GM19193 (cell line): Measurements from ENCODE around the gene CDK5R1.

Source experiments
- POLR2A ChIP-seq: IDR thresholded peaks from 4 replicates; pipeline ENCODE4 v1.6.1; 2011; ENCODE audit not compliant: insufficient read depth, insufficient read length; ENCODE audit errors: extremely low read depth

Gene CDK5R1

DNA sequence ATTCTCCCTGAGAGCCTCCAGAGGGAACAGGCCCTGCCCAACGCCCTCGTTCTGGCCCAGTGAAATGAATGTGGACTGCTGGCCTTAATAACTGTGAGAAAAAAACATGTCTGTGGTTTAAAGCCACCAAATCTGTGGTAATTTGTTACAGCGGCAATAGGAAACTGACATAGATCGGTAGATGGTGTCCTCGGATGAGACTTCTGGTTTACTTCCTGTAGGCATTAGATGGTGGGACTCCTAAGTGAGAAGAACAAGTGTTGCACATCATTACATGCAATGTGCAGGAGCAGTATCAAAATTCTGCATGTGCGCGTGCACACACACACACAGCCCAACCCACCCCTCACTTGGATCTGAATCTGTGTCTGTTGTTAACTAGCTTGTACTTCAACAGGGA is 42.0 kb downstream of the CDK5R1 start:
- no peak for TF ChIP-seq POLR2A

DNA sequence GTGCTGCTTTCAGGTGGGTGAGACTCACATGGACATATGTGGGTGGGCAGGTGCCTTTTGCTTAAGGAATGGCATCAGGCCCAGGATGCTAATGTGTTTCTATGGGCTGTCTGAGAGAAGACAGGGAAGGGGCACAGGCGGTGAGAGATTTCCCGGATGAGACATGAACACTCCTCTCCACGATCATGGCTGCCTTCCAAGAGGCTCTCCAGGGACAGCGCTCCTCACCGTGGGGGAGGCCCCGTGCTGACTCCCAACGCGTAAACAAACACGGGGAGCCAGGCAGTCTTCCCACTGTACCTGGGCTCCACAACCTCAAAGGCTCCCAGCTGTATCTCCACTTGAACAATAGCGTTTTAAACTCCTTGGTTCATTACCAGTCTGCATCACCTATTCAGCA is 42.8 kb downstream of the CDK5R1 start:
- no peak for TF ChIP-seq POLR2A

DNA sequence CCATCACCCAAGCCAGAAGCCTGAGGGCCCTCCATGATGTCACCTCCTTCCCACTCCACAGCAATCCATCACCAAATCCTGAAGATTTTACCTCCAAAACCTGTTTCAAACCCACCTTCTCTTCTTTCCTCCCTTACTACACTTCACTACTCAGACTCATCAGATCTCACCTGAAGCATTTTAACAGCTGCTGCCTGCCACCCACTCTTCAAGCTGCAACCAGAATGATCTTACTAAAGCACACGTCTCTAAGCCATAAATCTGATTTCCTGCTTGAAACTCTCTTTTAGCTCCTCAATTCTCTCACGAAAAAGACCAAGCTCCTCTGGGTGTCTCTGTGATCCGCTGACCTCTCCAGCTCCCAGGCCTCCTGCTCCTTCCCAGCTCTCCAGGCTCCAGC is 46.5 kb downstream of the CDK5R1 start:
- TF ChIP-seq POLR2A = no peak

DNA sequence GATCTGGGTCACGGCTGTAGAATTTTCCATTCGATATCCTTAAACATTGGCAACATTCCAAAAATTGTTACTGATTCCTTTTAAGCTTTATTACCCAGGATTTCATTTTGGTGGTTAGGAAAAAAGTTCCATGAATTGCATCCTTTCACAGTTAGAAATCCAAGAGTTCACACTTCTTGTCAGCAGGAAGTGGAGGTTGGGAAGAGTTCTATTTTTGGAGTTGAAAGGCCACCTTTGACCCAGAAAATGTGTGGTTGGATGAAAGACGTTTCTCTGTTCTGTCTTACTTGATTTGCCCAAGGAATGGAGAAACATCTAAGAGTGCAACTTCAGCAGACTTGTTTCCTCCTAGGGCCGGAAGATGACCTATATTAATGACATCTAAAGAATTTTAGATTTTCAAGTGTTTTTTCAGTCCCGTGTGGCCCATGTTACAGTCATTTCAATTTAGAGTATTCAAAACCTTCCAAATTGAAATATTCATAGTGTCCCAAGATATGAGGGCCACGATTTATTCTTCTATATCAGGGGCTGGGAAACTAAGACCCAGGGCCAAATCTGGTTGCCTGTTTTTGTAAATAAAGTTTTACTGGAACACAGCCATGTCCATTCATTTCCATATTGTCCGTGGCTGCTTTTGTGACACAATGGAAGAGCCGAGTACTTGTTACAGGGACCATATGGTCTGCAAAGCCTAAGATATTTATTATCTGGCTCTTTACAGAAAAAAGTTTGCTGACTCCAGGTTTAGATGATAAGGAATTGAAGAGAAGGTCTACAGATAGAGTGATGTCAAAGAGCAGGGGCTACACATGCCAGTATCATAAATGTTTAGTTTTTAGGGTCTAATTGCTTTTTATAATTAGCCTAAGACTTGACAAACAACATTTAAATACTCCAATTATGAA is 50.2 kb downstream of the CDK5R1 start:
- no peak for TF ChIP-seq POLR2A
